ENCODE measurements around the gene PDZRN3. TPM values are rescaled to one million over a fixed set of nuclear protein-coding genes. Genes with fewer than 3 reads are reported as not detected.

The PDZRN3 gene
- total and polyA plus RNA-seq, 2 donors (not counting 1 experiment from before 2014, with no cell fraction given), result 14.6 to 56.3 TPM

DNA sequence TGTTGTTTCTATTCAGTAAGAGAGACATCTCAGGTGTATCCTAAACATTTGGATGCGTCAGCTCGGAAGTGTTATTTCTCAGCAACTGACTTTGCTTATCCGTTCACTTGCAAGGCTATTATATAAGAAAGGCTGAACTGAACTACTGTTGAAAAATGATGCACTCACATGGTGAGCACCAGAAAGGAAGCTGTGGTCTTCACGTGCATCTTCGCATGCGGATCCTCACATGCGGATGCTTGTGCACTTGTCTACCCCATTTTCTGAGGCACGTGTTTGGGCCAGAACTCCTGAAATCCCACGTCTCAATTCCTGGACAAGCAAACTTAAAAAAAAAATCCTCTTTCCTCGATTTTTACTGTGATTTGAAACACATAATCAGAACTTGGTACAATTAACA, 63.2 kb downstream of the PDZRN3 start:
- no peaks in the 10 kb centered on the region for H3K79me2 ChIP-seq (ENCODE audit: control insufficient read depth, insufficient read depth, low read length)
- no peaks in the 10 kb centered on the region for H3K36me3 ChIP-seq (ENCODE audit: control insufficient read depth, insufficient read depth, low read length)
- peaks cover 23% of the 10 kb centered on the region for H3K4me1 ChIP-seq (ENCODE audit: control insufficient read depth, extremely low read depth, insufficient read depth, low read length)
- H3K4me2 ChIP-seq (ENCODE audit: extremely low read depth, insufficient read depth, low read length), result no peak overlapping the region
- no peak overlapping the region for H3K27ac ChIP-seq (ENCODE audit: insufficient read depth, low read length)
- H3K4me3 ChIP-seq (replicated peaks in 1 of 4; ENCODE audit: control extremely low read depth in 1 of 4, insufficient read depth in 1 of 4, low read depth in 3 of 4, low read length in 4 of 4), result no peak overlapping the region
- no peaks in the 10 kb centered on the region for H3K9me3 ChIP-seq (ENCODE audit: control insufficient read depth, insufficient read depth, low read depth, low read length)
- no peaks in the 10 kb centered on the region for H4K20me1 ChIP-seq (ENCODE audit: control insufficient read depth, extremely low read depth, insufficient read depth, low read length)
- no peak overlapping the region for H2AFZ ChIP-seq (ENCODE audit: low read length)
- DNase-seq (ENCODE audit: low read depth in 2 of 2), result no peak
- TF ChIP-seq, protein P1, sequence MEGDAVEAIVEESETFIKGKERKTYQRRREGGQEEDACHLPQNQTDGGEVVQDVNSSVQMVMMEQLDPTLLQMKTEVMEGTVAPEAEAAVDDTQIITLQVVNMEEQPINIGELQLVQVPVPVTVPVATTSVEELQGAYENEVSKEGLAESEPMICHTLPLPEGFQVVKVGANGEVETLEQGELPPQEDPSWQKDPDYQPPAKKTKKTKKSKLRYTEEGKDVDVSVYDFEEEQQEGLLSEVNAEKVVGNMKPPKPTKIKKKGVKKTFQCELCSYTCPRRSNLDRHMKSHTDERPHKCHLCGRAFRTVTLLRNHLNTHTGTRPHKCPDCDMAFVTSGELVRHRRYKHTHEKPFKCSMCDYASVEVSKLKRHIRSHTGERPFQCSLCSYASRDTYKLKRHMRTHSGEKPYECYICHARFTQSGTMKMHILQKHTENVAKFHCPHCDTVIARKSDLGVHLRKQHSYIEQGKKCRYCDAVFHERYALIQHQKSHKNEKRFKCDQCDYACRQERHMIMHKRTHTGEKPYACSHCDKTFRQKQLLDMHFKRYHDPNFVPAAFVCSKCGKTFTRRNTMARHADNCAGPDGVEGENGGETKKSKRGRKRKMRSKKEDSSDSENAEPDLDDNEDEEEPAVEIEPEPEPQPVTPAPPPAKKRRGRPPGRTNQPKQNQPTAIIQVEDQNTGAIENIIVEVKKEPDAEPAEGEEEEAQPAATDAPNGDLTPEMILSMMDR (conservative IDR thresholded peaks at IDR 0.05 in 1 of 2, IDR thresholded peaks at IDR 0.05 in 1 of 2; ENCODE audit: low read depth in 1 of 2, low read length in 2 of 2), result no peak
- no peak for TF ChIP-seq EZH2 (IDR thresholded peaks at IDR 0.05; ENCODE audit: low read length, missing control alignments)
- H3K27me3 ChIP-seq (ENCODE audit: control insufficient read depth, insufficient read depth, low read length), result no peaks in the 10 kb centered on the region
- H3K9ac ChIP-seq (ENCODE audit: insufficient read depth, low read length), result no peak overlapping the region

DNA sequence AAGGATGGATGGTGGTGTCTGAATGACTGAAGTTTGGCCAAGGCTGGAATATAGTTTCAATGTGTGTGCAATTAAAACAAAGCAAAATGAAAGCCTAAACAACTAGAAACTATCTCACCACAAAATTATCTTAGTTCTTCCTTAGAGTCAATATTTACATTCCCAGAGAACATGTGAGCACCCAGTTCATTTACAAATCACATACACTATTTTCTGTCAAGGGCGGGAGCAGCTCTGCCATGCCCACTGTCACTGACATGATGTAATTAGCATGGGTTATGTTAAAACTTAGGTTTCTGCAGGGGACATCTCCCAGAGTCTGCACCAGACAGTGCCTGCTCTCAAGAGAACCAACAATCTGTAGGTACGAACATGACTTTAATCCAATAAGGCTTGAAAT, 65.0 kb downstream of the PDZRN3 start:
- no peaks in the 10 kb centered on the region for H3K79me2 ChIP-seq (ENCODE audit: control insufficient read depth, insufficient read depth, low read length)
- TF ChIP-seq, protein P1 (conservative IDR thresholded peaks at IDR 0.05 in 1 of 2, IDR thresholded peaks at IDR 0.05 in 1 of 2; ENCODE audit: low read depth in 1 of 2, low read length in 2 of 2), result no peak
- TF ChIP-seq EZH2 (IDR thresholded peaks at IDR 0.05; ENCODE audit: low read length, missing control alignments), result no peak
- no peak overlapping the region for H3K9ac ChIP-seq (ENCODE audit: insufficient read depth, low read length)

DNA sequence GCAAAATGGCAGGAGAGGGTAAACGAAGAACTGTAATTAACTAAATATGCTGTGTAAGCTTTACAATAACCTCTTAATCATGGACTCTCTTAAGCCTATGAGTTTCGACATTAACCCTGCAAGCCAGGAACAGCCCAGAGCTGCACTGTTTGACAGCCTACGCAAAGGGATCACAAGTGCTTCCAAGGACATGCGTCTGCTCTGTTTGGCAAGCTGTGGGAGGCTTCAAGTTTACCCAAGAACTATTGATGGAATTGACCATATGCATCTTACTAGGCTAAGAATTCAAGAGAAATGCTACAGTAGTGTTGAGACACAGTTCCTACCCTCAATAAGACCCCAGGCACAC, 66.0 kb downstream of the PDZRN3 start:
- no peak overlapping the region for H3K4me2 ChIP-seq (ENCODE audit: extremely low read depth, insufficient read depth, low read length)
- no peak overlapping the region for H2AFZ ChIP-seq (ENCODE audit: low read length)
- H3K9ac ChIP-seq (ENCODE audit: insufficient read depth, low read length), result no peak overlapping the region
- H3K4me1 ChIP-seq (ENCODE audit: control insufficient read depth, extremely low read depth, insufficient read depth, low read length), result peaks cover 17% of the 10 kb centered on the region
- H3K79me2 ChIP-seq (ENCODE audit: control insufficient read depth, insufficient read depth, low read length), result no peaks in the 10 kb centered on the region
- H3K27me3 ChIP-seq (ENCODE audit: control insufficient read depth, insufficient read depth, low read length), result no peaks in the 10 kb centered on the region
- no peak for TF ChIP-seq EZH2 (IDR thresholded peaks at IDR 0.05; ENCODE audit: low read length, missing control alignments)
- TF ChIP-seq, protein P1 (conservative IDR thresholded peaks at IDR 0.05 in 1 of 2, IDR thresholded peaks at IDR 0.05 in 1 of 2; ENCODE audit: low read depth in 1 of 2, low read length in 2 of 2), result no peak
- H3K4me3 ChIP-seq (replicated peaks in 1 of 4; ENCODE audit: control extremely low read depth in 1 of 4, insufficient read depth in 1 of 4, low read depth in 3 of 4, low read length in 4 of 4), result no peak overlapping the region
- peak in 1 of 2 donors; percentile 97 for DNase-seq (ENCODE audit: low read depth in 2 of 2)
- H3K36me3 ChIP-seq (ENCODE audit: control insufficient read depth, insufficient read depth, low read length), result no peaks in the 10 kb centered on the region
- H4K20me1 ChIP-seq (ENCODE audit: control insufficient read depth, extremely low read depth, insufficient read depth, low read length), result no peaks in the 10 kb centered on the region
- no peak overlapping the region for H3K27ac ChIP-seq (ENCODE audit: insufficient read depth, low read length)
- no peaks in the 10 kb centered on the region for H3K9me3 ChIP-seq (ENCODE audit: control insufficient read depth, insufficient read depth, low read depth, low read length)

More for the DNA sequence above, 65.0 kb downstream of the PDZRN3 start:
- Histone ChIP-seq H2AFZ (ENCODE audit: low read length) (no peak overlapping the region), H3K4me3 (replicated peaks in 1 of 4; ENCODE audit: control extremely low read depth in 1 of 4, insufficient read depth in 1 of 4, low read depth in 3 of 4, low read length in 4 of 4) (no peak overlapping the region), H3K27me3 (ENCODE audit: control insufficient read depth, insufficient read depth, low read length) (no peaks in the 10 kb centered on the region), H3K9me3 (ENCODE audit: control insufficient read depth, insufficient read depth, low read depth, low read length) (no peaks in the 10 kb centered on the region), H4K20me1 (ENCODE audit: control insufficient read depth, extremely low read depth, insufficient read depth, low read length) (no peaks in the 10 kb centered on the region), H3K4me2 (ENCODE audit: extremely low read depth, insufficient read depth, low read length) (peak overlapping the region; percentile 20), H3K4me1 (ENCODE audit: control insufficient read depth, extremely low read depth, insufficient read depth, low read length) (peaks cover 24% of the 10 kb centered on the region), H3K36me3 (ENCODE audit: control insufficient read depth, insufficient read depth, low read length) (no peaks in the 10 kb centered on the region), H3K27ac (ENCODE audit: insufficient read depth, low read length) (no peak overlapping the region)
- peak in 1 of 2 donors; percentile 70 for DNase-seq (ENCODE audit: low read depth in 2 of 2)

All from fibroblast of lung (primary cell).